GM19467 (cell line): ENCODE results near the gene NHLRC4.

Experiments
- ATAC-seq: cut with Tn5 transposase; IDR thresholded peaks from one replicate; pipeline ENCODE4 v1.9.1; 2021; ENCODE audit warnings: mild to moderate bottlenecking, moderate library complexity; ENCODE audit not compliant: unreplicated experiment

NHLRC4 gene

GRCh38 chr16:565419-566330 is 1.1 kb upstream of the NHLRC4 start:
- no peak for ATAC-seq

- no peak for ATAC-seq
Observed at GRCh38 chr16:567373-568256, 810 bp downstream of the NHLRC4 start.

GRCh38 chr16:568401-569258 is 1.8 kb downstream of the NHLRC4 start:
- no peak for ATAC-seq

GRCh38 chr16:569445-570254 is 2.8 kb downstream of the NHLRC4 start, which contains the start of gene PIGQ:
Gene PIGQ (plus strand): TSS chr16:569968. CDS start chr16:574075, 4,107 bp downstream.
- peak; percentile 50 for ATAC-seq

GRCh38 chr16:572865-573650 is 6.3 kb downstream of the NHLRC4 start:
- no peak for ATAC-seq

- no peak for ATAC-seq
Observed at GRCh38 chr16:574021-574760, 7.4 kb downstream of the NHLRC4 start.

GRCh38 chr16:575354-576196 is 8.8 kb downstream of the NHLRC4 start:
- no peak for ATAC-seq

GRCh38 chr16:576197-576822 is 9.5 kb downstream of the NHLRC4 start:
- no peak for ATAC-seq

GRCh38 chr16:576823-577201 is 10.0 kb downstream of the NHLRC4 start:
- no peak for ATAC-seq

- no peak for ATAC-seq
Observed at GRCh38 chr16:577796-578195, 11.0 kb downstream of the NHLRC4 start.

GRCh38 chr16:578232-578869 is 11.5 kb downstream of the NHLRC4 start:
- ATAC-seq: no peak

GRCh38 chr16:578870-579405 is 12.1 kb downstream of the NHLRC4 start:
- no peak for ATAC-seq

- ATAC-seq: no peak
Observed at GRCh38 chr16:580141-580945, 13.5 kb downstream of the NHLRC4 start.

- ATAC-seq: no peak
Observed at GRCh38 chr16:580946-581498, 14.2 kb downstream of the NHLRC4 start.

- no peak for ATAC-seq
Observed at GRCh38 chr16:582218-582613, 15.4 kb downstream of the NHLRC4 start.
